ENCODE measurements around the gene PHLPP1.

DNA sequence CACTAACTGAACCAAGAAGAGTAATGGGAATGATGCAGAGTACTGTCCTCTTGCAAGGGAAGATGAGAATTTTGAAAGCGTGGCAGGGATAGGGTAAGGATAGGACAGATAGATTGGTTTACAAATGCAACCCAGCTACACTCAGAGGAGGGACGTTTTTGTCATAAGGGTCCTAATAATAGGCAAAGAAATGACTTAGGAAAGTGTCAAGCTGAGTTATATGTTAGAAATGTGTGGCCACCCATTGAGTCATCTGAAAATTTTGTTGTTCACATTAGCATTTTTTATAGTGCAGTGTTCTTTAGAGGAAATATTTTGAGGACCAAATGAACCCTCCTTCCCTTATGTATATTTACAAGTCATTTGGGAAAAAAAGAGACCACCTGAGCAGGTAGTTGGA is 137.5 kb downstream of the PHLPP1 start:
- TF ChIP-seq CTCF (conservative IDR thresholded peaks at IDR 0.05; ENCODE audit: low read depth, low read length) (no peak), EZH2 (IDR thresholded peaks at IDR 0.05; ENCODE audit: low read length, unreplicated experiment) (no peak), EZH2phosphoT487 (IDR thresholded peaks at IDR 0.05; ENCODE audit: borderline replicate concordance, low read length) (no peak)

All from PC-3 (cell line).